SK-N-SH treated with all-trans-retinoic acid at 6 μM for 48 hours (cell line): ENCODE results near the gene UGT1A3.

Source experiments
- ATAC-seq: fragments of 200-7000 bp; cut with Tn5 transposase; 3 replicates; pipeline ENCODE4 v1.9.1; 2020; ENCODE audit warnings: mild to moderate bottlenecking, moderate library complexity
- ARNTL ChIP-seq: fragments of 450-650 bp; formaldehyde crosslinking; IDR thresholded peaks from 2 replicates; pipeline ENCODE4 v1.5.0; 2020; ENCODE audit warnings: low read depth, mild to moderate bottlenecking, moderate library complexity, borderline replicate concordance
- CSDC2 ChIP-seq: fragments of 250-450 bp; sonication (Bioruptor Pico); IDR thresholded peaks from 2 replicates; pipeline ENCODE4 v1.5.0; 2020; ENCODE audit warnings: mild to moderate bottlenecking, moderate library complexity
- ESRRG ChIP-seq: fragments of 250-450 bp; sonication (Bioruptor Pico); IDR thresholded peaks from 2 replicates; pipeline ENCODE4 v1.6.1; 2021; ENCODE audit warnings: mild to moderate bottlenecking
- GLIS3 ChIP-seq: fragments of 250-450 bp; sonication (Bioruptor Pico); IDR thresholded peaks from 2 replicates; pipeline ENCODE4 v1.5.0; 2020; ENCODE audit warnings: mild to moderate bottlenecking, moderate library complexity
- ISL1 ChIP-seq: fragments of 250-450 bp; sonication (Bioruptor Pico); IDR thresholded peaks from 2 replicates; pipeline ENCODE4 v2.1.2; 2022; ENCODE audit warnings: mild to moderate bottlenecking, moderate library complexity
- OSR1 ChIP-seq: fragments of 250-450 bp; sonication (Bioruptor Pico); IDR thresholded peaks from 2 replicates; pipeline ENCODE4 v1.8.0; 2022; ENCODE audit warnings: moderate library complexity, mild to moderate bottlenecking, inconsistent platforms
- PPARA ChIP-seq: fragments of 250-450 bp; sonication (Bioruptor Pico); IDR thresholded peaks from 2 replicates; pipeline ENCODE4 v1.5.0; 2020; ENCODE audit warnings: mild to moderate bottlenecking, borderline replicate concordance
- RARB ChIP-seq: fragments of 250-450 bp; sonication (Bioruptor Pico); IDR thresholded peaks from 2 replicates; pipeline ENCODE4 v1.8.0; 2021; ENCODE audit warnings: mild to moderate bottlenecking, moderate library complexity
- SNAI2 ChIP-seq: fragments of 250-450 bp; sonication (Bioruptor Pico); IDR thresholded peaks from 2 replicates; pipeline ENCODE4 v1.5.0; 2020; ENCODE audit warnings: mild to moderate bottlenecking, moderate library complexity
- TCF4 ChIP-seq: fragments of 250-450 bp; sonication (Bioruptor Pico); IDR thresholded peaks from 2 replicates; pipeline ENCODE4 v1.8.0; 2021; ENCODE audit warnings: mild to moderate bottlenecking, moderate library complexity, borderline replicate concordance
- TOX ChIP-seq: fragments of 250-450 bp; sonication (Bioruptor Pico); IDR thresholded peaks from 2 replicates; pipeline ENCODE4 v1.8.0; 2021; ENCODE audit warnings: mild to moderate bottlenecking, moderate library complexity, borderline replicate concordance
- ZC3H10 ChIP-seq: fragments of 250-450 bp; sonication (Bioruptor Pico); IDR thresholded peaks from 2 replicates; pipeline ENCODE4 v1.5.1; 2021; ENCODE audit warnings: mild to moderate bottlenecking, moderate library complexity
- ZFP3 ChIP-seq: fragments of 250-450 bp; sonication (Bioruptor Pico); IDR thresholded peaks from 2 replicates; pipeline ENCODE4 v1.5.0; 2020; ENCODE audit warnings: mild to moderate bottlenecking, moderate library complexity
- ZFP30 ChIP-seq: fragments of 450-650 bp; formaldehyde crosslinking; IDR thresholded peaks from 2 replicates; pipeline ENCODE4 v1.5.0; 2022; ENCODE audit warnings: mild to moderate bottlenecking, moderate library complexity
- ZNF565 ChIP-seq: fragments of 450-650 bp; formaldehyde crosslinking; conservative IDR thresholded peaks from 2 replicates; pipeline ENCODE4 v1.5.0; 2020; ENCODE audit warnings: low read depth, mild to moderate bottlenecking, moderate library complexity
- ZNF70 ChIP-seq: fragments of 450-650 bp; formaldehyde crosslinking; IDR thresholded peaks from 2 replicates; pipeline ENCODE4 v1.5.0; 2020; ENCODE audit warnings: mild to moderate bottlenecking, moderate library complexity
- ZNF8 ChIP-seq: fragments of 450-650 bp; formaldehyde crosslinking; IDR thresholded peaks from 2 replicates; pipeline ENCODE4 v1.5.0; 2020; ENCODE audit warnings: mild to moderate bottlenecking, moderate library complexity
- TF ChIP-seq, protein P1 (sequence below): fragments of 250-450 bp; sonication (Bioruptor Pico); IDR thresholded peaks from 2 replicates; pipeline ENCODE4 v1.5.1; 2021; ENCODE audit warnings: mild to moderate bottlenecking, moderate library complexity
- TF ChIP-seq, protein P2 (sequence below): fragments of 250-450 bp; sonication (Bioruptor Pico); IDR thresholded peaks from 2 replicates; pipeline ENCODE4 v1.8.0; 2021; ENCODE audit warnings: low read depth, mild to moderate bottlenecking, moderate library complexity, borderline replicate concordance
- TF ChIP-seq, protein P3 (sequence below): fragments of 250-450 bp; sonication (Bioruptor Pico); IDR thresholded peaks from 2 replicates; pipeline ENCODE4 v1.8.0; 2020; ENCODE audit warnings: mild to moderate bottlenecking, moderate library complexity, borderline replicate concordance

Gene UGT1A3

DNA sequence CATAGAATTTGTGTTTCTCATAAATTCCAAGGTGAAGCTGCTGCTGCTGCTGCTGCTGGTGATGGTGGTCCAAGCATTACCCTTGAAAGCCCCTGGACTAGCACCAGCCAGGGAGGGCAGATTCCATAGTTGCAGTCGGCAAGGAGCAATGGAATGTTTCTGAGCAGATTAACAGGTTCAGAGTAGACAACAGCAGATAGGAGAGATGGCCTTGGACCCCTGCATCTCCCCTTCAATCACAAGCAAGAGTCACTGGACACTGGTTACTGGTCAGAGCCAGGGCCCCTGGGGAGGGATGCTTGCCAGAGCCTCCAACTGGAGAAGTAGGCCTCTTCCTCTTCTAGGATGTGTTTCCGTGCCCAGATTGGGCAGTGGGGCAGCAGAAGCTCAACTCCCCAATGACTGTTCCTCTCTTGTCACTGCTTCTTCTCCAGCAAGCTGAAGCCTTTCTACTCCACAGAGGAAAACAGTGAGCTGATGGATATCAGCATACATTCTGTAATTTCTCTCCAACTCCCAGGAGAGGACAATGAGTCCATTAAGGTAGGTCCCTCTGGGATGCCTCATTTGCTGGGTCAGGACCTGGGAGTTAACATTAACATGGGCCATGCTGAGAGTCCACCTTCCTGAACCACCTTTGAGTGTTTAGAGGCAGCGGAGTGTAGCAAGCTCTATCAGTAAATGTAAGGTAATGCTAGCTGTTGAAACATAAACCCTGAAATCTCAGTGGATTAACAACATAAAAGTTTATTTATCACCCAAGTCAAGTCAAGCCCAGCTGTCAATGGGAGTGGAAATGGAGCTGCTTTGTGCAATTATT, 84.6 kb downstream of the UGT1A3 start:
- no peak for TF ChIP-seq ZFP30 (CRISPR knock-in tag)
- TF ChIP-seq, protein P1, sequence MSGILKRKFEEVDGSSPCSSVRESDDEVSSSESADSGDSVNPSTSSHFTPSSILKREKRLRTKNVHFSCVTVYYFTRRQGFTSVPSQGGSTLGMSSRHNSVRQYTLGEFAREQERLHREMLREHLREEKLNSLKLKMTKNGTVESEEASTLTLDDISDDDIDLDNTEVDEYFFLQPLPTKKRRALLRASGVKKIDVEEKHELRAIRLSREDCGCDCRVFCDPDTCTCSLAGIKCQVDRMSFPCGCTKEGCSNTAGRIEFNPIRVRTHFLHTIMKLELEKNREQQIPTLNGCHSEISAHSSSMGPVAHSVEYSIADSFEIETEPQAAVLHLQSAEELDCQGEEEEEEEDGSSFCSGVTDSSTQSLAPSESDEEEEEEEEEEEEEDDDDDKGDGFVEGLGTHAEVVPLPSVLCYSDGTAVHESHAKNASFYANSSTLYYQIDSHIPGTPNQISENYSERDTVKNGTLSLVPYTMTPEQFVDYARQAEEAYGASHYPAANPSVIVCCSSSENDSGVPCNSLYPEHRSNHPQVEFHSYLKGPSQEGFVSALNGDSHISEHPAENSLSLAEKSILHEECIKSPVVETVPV (CRISPR knock-in tag), result no peak
- TF ChIP-seq ARNTL (CRISPR knock-in tag), result no peak
- no peak for TF ChIP-seq SNAI2 (CRISPR knock-in tag)
- TF ChIP-seq GLIS3 (CRISPR knock-in tag), result no peak
- TF ChIP-seq ISL1 (CRISPR knock-in tag), result no peak
- TF ChIP-seq PPARA (CRISPR knock-in tag), result no peak
- TF ChIP-seq OSR1 (CRISPR knock-in tag), result no peak
- TF ChIP-seq, protein P2, sequence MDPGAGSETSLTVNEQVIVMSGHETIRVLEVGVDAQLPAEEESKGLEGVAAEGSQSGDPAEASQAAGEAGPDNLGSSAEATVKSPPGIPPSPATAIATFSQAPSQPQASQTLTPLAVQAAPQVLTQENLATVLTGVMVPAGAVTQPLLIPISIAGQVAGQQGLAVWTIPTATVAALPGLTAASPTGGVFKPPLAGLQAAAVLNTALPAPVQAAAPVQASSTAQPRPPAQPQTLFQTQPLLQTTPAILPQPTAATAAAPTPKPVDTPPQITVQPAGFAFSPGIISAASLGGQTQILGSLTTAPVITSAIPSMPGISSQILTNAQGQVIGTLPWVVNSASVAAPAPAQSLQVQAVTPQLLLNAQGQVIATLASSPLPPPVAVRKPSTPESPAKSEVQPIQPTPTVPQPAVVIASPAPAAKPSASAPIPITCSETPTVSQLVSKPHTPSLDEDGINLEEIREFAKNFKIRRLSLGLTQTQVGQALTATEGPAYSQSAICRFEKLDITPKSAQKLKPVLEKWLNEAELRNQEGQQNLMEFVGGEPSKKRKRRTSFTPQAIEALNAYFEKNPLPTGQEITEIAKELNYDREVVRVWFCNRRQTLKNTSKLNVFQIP, result no peak
- no peak for TF ChIP-seq RARB (CRISPR knock-in tag)
- TF ChIP-seq ZNF70 (CRISPR knock-in tag), result no peak
- no peak for TF ChIP-seq ESRRG (CRISPR knock-in tag)
- no peak for TF ChIP-seq ZNF565 (CRISPR knock-in tag)
- TF ChIP-seq, protein P3, sequence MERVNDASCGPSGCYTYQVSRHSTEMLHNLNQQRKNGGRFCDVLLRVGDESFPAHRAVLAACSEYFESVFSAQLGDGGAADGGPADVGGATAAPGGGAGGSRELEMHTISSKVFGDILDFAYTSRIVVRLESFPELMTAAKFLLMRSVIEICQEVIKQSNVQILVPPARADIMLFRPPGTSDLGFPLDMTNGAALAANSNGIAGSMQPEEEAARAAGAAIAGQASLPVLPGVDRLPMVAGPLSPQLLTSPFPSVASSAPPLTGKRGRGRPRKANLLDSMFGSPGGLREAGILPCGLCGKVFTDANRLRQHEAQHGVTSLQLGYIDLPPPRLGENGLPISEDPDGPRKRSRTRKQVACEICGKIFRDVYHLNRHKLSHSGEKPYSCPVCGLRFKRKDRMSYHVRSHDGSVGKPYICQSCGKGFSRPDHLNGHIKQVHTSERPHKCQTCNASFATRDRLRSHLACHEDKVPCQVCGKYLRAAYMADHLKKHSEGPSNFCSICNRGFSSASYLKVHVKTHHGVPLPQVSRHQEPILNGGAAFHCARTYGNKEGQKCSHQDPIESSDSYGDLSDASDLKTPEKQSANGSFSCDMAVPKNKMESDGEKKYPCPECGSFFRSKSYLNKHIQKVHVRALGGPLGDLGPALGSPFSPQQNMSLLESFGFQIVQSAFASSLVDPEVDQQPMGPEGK, result no peak
- no peak for TF ChIP-seq ZFP3 (CRISPR knock-in tag)
- TF ChIP-seq, all 23 proteins: peak for 0
- ATAC-seq, result no peak

DNA sequence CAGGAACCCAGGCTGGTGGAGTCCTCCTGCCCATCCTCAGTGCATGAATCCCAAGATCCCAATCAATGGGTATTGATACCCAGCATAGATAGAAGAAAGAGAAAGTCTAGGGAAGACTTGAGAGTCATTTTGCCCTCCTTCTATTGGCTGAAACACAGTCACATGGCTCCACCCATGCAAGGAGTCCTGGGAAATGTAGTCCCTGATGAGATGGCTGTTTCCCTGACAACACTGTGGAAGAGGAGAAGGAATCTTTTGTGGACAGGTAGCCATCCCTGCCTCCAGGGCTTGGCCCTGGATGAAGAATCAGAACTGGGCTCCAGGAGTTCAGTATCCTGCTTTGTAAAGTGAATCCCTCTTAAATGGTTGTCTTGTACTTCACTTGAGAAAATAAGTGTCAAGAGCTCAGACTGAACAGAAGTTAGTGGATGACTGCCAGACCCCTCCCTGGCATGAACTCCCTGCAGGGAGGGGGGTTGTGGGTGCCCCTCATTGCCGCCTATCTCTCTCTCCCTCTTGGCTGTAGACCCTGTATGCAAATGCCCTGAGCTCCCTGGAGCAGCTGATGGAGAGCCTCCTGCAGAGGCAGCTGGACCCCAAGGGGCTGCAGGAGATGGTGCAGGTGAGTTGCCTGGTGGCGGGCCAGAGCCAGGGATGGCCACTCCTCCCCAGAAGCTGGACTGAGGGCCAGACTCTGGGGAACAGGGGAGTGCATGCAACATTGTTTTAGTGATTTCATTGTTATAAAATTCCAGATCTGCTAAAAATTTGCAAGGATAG, 85.4 kb downstream of the UGT1A3 start:
- peak; percentile 64 for ATAC-seq
- TF ChIP-seq TOX (CRISPR knock-in tag), result no peak
- TF ChIP-seq ISL1 (CRISPR knock-in tag), result no peak
- TF ChIP-seq, protein P2, result no peak
- no peak for TF ChIP-seq CSDC2 (CRISPR knock-in tag)
- TF ChIP-seq ZFP3 (CRISPR knock-in tag), result no peak
- no peak for TF ChIP-seq ESRRG (CRISPR knock-in tag)
- no peak for TF ChIP-seq TCF4 (CRISPR knock-in tag)
- TF ChIP-seq ZFP30 (CRISPR knock-in tag), result no peak
- no peak for TF ChIP-seq ZC3H10 (CRISPR knock-in tag)
- TF ChIP-seq ZNF8 (CRISPR knock-in tag), result no peak
- TF ChIP-seq ZNF565 (CRISPR knock-in tag), result no peak
- TF ChIP-seq ARNTL (CRISPR knock-in tag), result no peak
- no peak for TF ChIP-seq ZNF70 (CRISPR knock-in tag)
- TF ChIP-seq, all 23 proteins: peak for 0

DNA sequence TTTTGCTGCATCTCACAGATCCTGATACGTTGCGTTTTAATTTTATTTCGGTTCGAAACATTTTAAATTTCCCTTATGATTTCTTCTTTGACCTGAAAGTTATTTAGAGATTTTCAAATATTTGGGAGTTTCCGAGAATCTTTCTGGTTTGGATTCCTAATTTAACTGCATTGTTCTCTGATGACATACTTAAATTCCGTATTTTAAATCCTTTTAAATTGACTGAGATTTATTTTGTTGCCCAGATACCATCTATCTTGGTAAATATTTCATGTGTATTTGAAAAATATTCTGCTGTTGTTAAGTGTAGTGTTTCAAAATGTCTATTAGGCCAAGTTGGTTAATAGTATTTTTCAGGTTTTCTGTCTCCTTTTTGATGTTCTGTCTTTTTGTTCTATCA, 87.0 kb downstream of the UGT1A3 start:
- no peak for ATAC-seq
- peak; percentile 72 for TF ChIP-seq ISL1 (CRISPR knock-in tag)
- TF ChIP-seq, protein P3, result no peak
